ENCODE data around the gene DACH1. TPM values are rescaled to one million over a fixed set of nuclear protein-coding genes. Genes with fewer than 3 reads are reported as not detected.

The DACH1 gene
- total and polyA plus RNA-seq, 2 of the 8 experiments (the other 6 are each of a cell fraction or from before 2014, with no cell fraction given), result 0.12 to 0.67 TPM

- Histone ChIP-seq H4K91ac (replicated peaks; ENCODE audit: insufficient read length, low read length) (no peak overlapping the region), H3K36me3 (ENCODE audit: control insufficient read depth in 2 of 4, insufficient read depth in 4 of 4, low read length in 3 of 4) (no peaks in the 10 kb centered on the region), H3K27me3 (replicated peaks in 1 of 4; ENCODE audit: control insufficient read depth in 3 of 4, extremely low read depth in 1 of 4, insufficient read depth in 3 of 4, low read length in 3 of 4) (no peaks in the 10 kb centered on the region), H3K4me1 (replicated peaks in 1 of 4; ENCODE audit: control insufficient read depth in 3 of 4, insufficient read depth in 4 of 4, low read length in 3 of 4) (no peaks in the 10 kb centered on the region), H3K4me2 (ENCODE audit: insufficient read depth in 1 of 2, low read depth in 2 of 2, low read length in 2 of 2) (no peak overlapping the region), H3K23me2 (ENCODE audit: low read depth, low read length) (no peaks in the 10 kb centered on the region), H3K18ac (ENCODE audit: extremely low read depth, low read length) (no peak overlapping the region), H4K8ac (ENCODE audit: extremely low read depth, insufficient read depth, low read length) (no peak overlapping the region), H2BK15ac (ENCODE audit: low read length) (no peak overlapping the region), H2AFZ (ENCODE audit: low read length) (no peak overlapping the region), H2BK20ac (ENCODE audit: low read length) (no peak overlapping the region), H4K20me1 (replicated peaks in 1 of 2; ENCODE audit: control insufficient read depth in 1 of 2, insufficient read depth in 2 of 2, low read length in 2 of 2) (no peaks in the 10 kb centered on the region), H3K9ac (replicated peaks in 1 of 4; ENCODE audit: extremely low read depth in 1 of 4, low read depth in 3 of 4, low read length in 3 of 4) (no peak overlapping the region), H3K9me3 (ENCODE audit: insufficient read depth in 2 of 2, low read depth in 1 of 2, low read length in 1 of 2) (no peaks in the 10 kb centered on the region), H2BK12ac (ENCODE audit: low read depth, low read length) (no peak overlapping the region), H2AK5ac (ENCODE audit: low read depth, low read length) (no peak overlapping the region), H3K14ac (ENCODE audit: insufficient read length) (no peak overlapping the region), H3K56ac (replicated peaks; ENCODE audit: insufficient read length, low read depth, low read length) (no peak overlapping the region), H3K4ac (replicated peaks; ENCODE audit: insufficient read length, low read depth, low read length) (no peak overlapping the region), H2BK5ac (ENCODE audit: low read depth, low read length) (no peak overlapping the region), H3K23ac (ENCODE audit: insufficient read length) (no peak overlapping the region), H3K79me2 (ENCODE audit: control insufficient read depth in 1 of 2, insufficient read depth in 2 of 2, low read length in 2 of 2) (no peaks in the 10 kb centered on the region), H3K4me3 (ENCODE audit: extremely low read depth in 1 of 4, insufficient read depth in 2 of 4, low read depth in 3 of 4, low read length in 4 of 4) (no peak overlapping the region), H3K27ac (ENCODE audit: low read depth, low read length) (no peak overlapping the region), H4K5ac (ENCODE audit: insufficient read length, low read depth, low read length) (no peak overlapping the region), H2BK120ac (replicated peaks; ENCODE audit: low read depth, low read length) (no peak overlapping the region), H3K79me1 (ENCODE audit: low read depth, low read length) (no peaks in the 10 kb centered on the region)
- no peak for DNase-seq (ENCODE audit: low read depth in 1 of 2, low spot score in 2 of 2)
- no peak for FAIRE-seq
- CTCF ChIA-PET (ENCODE audit: partially characterized antibody), result interaction anchor here (1.8 kb wide), 1 partner anchor 27 kb away, joined by 7 read pairs; no protein-coding TSS in a partner anchor
- POLR2A ChIA-PET (ENCODE audit: partially characterized antibody), result no interaction called here
- 95% methylated on average over 2 of the region's 2 CpGs; no CpG with 5 or more reads in 1 of the 2 experiments for WGBS, 2 experiments (ENCODE audit: extremely low coverage in 1 of 2, insufficient coverage in 1 of 2, insufficient read length in 1 of 2, insufficient replicate concordance in 2 of 2, low coverage in 1 of 2, low lambda C conversion rate in 2 of 2, missing lambda C conversion rate in 1 of 2)
- TF ChIP-seq HDAC2 (IDR thresholded peaks at IDR 0.05; ENCODE audit: borderline replicate concordance in 1 of 2, low read depth in 2 of 2, low read length in 2 of 2) (no peak), CBX8 (IDR thresholded peaks at IDR 0.05; ENCODE audit: borderline replicate concordance, low read depth, low read length) (no peak), MAFK (IDR thresholded peaks at IDR 0.05; ENCODE audit: low read depth, low read length) (no peak), SIX5 (IDR thresholded peaks at IDR 0.05; ENCODE audit: low read depth, low read length) (no peak), GTF2F1 (IDR thresholded peaks at IDR 0.05; ENCODE audit: borderline replicate concordance, low read depth, low read length) (no peak), E2F6 (IDR thresholded peaks at IDR 0.05) (no peak), BCL11A (IDR thresholded peaks at IDR 0.05; ENCODE audit: low read depth in 2 of 2, low read length in 2 of 2) (no peak), RBBP5 (IDR thresholded peaks at IDR 0.05; ENCODE audit: borderline replicate concordance, low read depth, low read length) (no peak), YY1 (IDR thresholded peaks at IDR 0.05; ENCODE audit: low read depth, low read length) (no peak), SRF (IDR thresholded peaks at IDR 0.05; ENCODE audit: low read depth, low read length) (no peak), KDM5A (IDR thresholded peaks at IDR 0.05; ENCODE audit: low read length) (no peak), TAF1 (IDR thresholded peaks at IDR 0.05; ENCODE audit: low read depth, low read length) (no peak), CEBPB (IDR thresholded peaks at IDR 0.05; ENCODE audit: low read depth, low read length) (no peak), TEAD4 (IDR thresholded peaks at IDR 0.05; ENCODE audit: low read depth, low read length) (no peak), BACH1 (IDR thresholded peaks at IDR 0.05; ENCODE audit: low read length) (no peak)
Measured at GRCh38 chr13:71852736-71853135, 14.3 kb downstream of the DACH1 start.

Data from H1 (cell line).